ENCODE data around the gene DOCK11.

DNA sequence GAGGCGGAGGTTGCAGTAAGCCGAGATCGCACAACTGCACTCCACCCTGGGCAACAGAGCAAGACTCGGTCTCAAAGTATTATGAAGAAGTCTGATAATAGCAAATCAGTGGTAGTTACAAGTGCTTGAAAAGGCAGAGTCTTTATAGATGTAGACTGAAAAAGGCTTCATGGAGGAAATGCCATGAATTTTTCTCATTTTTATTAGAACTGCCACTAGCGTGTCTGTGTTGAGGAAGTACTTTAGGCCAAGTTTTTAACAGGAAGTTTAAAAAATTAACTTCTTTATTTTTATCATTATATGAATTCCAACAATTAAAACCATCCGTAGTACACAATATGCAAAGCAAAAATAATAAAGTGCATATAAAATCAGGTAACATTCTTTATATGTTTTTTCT, 199.0 kb downstream of the DOCK11 start:
- TF ChIP-seq POLR2A (IDR thresholded peaks at IDR 0.05; ENCODE audit: low read depth, low read length) (no peak), ASH2L (IDR thresholded peaks at IDR 0.05; ENCODE audit: borderline replicate concordance, low read depth) (no peak), GABPA (IDR thresholded peaks at IDR 0.05; ENCODE audit: low read depth) (no peak), POU2F2 (IDR thresholded peaks at IDR 0.05; ENCODE audit: borderline replicate concordance, low read depth, low read length) (no peak), BHLHE40 (IDR thresholded peaks at IDR 0.05; ENCODE audit: borderline replicate concordance in 1 of 2, low read depth in 2 of 2, low read length in 1 of 2) (no peak), SPI1 (IDR thresholded peaks at IDR 0.05; ENCODE audit: borderline replicate concordance, insufficient read depth, low read depth, low read length) (no peak), SMC3 (IDR thresholded peaks at IDR 0.05; ENCODE audit: borderline replicate concordance, low read length) (no peak), NFXL1 (IDR thresholded peaks at IDR 0.05; ENCODE audit: borderline replicate concordance) (no peak), EZH2 (IDR thresholded peaks at IDR 0.05; ENCODE audit: borderline replicate concordance, control insufficient read depth, low read depth, low read length) (no peak), SP1 (IDR thresholded peaks at IDR 0.05; ENCODE audit: low read depth, low read length) (no peak), CREM (IDR thresholded peaks at IDR 0.05; ENCODE audit: low read depth) (no peak)
- TF ChIP-seq, protein P1, sequence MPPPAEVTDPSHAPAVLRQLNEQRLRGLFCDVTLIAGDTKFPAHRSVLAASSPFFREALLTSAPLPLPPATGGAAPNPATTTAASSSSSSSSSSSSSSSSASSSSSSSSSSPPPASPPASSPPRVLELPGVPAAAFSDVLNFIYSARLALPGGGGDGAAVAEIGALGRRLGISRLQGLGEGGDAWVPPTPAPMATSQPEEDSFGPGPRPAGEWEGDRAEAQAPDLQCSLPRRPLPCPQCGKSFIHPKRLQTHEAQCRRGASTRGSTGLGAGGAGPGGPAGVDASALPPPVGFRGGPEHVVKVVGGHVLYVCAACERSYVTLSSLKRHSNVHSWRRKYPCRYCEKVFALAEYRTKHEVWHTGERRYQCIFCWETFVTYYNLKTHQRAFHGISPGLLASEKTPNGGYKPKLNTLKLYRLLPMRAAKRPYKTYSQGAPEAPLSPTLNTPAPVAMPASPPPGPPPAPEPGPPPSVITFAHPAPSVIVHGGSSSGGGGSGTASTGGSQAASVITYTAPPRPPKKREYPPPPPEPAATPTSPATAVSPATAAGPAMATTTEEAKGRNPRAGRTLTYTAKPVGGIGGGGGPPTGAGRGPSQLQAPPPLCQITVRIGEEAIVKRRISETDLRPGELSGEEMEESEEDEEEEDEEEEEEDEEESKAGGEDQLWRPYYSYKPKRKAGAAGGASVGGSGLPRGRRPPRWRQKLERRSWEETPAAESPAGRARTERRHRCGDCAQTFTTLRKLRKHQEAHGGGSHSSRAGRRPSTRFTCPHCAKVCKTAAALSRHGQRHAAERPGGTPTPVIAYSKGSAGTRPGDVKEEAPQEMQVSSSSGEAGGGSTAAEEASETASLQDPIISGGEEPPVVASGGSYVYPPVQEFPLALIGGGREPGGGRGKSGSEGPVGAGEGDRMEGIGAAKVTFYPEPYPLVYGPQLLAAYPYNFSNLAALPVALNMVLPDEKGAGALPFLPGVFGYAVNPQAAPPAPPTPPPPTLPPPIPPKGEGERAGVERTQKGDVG (CRISPR knock-in tag; IDR thresholded peaks at IDR 0.05) = no peak
- TF ChIP-seq, protein P2, sequence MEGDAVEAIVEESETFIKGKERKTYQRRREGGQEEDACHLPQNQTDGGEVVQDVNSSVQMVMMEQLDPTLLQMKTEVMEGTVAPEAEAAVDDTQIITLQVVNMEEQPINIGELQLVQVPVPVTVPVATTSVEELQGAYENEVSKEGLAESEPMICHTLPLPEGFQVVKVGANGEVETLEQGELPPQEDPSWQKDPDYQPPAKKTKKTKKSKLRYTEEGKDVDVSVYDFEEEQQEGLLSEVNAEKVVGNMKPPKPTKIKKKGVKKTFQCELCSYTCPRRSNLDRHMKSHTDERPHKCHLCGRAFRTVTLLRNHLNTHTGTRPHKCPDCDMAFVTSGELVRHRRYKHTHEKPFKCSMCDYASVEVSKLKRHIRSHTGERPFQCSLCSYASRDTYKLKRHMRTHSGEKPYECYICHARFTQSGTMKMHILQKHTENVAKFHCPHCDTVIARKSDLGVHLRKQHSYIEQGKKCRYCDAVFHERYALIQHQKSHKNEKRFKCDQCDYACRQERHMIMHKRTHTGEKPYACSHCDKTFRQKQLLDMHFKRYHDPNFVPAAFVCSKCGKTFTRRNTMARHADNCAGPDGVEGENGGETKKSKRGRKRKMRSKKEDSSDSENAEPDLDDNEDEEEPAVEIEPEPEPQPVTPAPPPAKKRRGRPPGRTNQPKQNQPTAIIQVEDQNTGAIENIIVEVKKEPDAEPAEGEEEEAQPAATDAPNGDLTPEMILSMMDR (IDR thresholded peaks at IDR 0.05 in 2 of 3, conservative IDR thresholded peaks at IDR 0.05 in 1 of 3; ENCODE audit: control insufficient read depth in 2 of 3, extremely low read depth in 1 of 3, insufficient read depth in 1 of 3, low read depth in 3 of 3, low read length in 3 of 3) = no peak
- TF ChIP-seq, protein P3, sequence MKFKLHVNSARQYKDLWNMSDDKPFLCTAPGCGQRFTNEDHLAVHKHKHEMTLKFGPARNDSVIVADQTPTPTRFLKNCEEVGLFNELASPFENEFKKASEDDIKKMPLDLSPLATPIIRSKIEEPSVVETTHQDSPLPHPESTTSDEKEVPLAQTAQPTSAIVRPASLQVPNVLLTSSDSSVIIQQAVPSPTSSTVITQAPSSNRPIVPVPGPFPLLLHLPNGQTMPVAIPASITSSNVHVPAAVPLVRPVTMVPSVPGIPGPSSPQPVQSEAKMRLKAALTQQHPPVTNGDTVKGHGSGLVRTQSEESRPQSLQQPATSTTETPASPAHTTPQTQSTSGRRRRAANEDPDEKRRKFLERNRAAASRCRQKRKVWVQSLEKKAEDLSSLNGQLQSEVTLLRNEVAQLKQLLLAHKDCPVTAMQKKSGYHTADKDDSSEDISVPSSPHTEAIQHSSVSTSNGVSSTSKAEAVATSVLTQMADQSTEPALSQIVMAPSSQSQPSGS (IDR thresholded peaks at IDR 0.05; ENCODE audit: low read length) = no peak
